SW480 (cell line): Measurements from ENCODE around the gene TTC22.
A peak's percentile ranks its signal among the peaks of the same experiment; 100 is the strongest.

ENCODE experiments used
- DNase-seq: peaks from one replicate; pipeline ENCODE4 v3.0.0-alpha.2; 2016; ENCODE audit warnings: low spot score

The TTC22 gene

DNA sequence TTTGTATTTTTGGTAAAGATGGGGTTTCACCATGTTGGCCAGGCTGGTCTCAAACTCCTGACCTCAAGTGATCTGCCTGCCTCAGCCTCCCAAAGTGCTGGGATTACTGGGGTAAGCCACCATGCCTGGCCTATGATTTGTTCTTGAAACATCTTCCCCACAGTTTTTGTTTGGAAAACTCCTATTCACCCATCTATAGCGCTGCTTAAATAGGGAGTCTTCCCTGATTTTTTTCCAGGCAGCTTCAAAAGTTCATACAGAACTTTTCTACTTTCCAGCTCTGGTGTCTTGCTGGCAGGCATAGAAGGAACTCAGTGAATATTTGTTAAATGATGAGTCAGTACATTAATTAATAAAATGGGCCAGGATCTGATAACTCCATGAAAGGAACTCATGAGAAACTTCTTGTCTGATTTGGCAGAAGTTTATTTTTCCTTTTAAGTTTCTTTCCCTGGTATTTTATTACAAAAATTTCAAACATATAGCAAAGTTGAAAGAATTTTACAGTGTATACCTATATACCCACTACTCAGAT lies 33.0 kb upstream of the TTC22 start:
- DNase-seq: no peak

- no peak for DNase-seq
Observed at GRCh38 chr1:54833121-54833520, 32.0 kb upstream of the TTC22 start.

DNA sequence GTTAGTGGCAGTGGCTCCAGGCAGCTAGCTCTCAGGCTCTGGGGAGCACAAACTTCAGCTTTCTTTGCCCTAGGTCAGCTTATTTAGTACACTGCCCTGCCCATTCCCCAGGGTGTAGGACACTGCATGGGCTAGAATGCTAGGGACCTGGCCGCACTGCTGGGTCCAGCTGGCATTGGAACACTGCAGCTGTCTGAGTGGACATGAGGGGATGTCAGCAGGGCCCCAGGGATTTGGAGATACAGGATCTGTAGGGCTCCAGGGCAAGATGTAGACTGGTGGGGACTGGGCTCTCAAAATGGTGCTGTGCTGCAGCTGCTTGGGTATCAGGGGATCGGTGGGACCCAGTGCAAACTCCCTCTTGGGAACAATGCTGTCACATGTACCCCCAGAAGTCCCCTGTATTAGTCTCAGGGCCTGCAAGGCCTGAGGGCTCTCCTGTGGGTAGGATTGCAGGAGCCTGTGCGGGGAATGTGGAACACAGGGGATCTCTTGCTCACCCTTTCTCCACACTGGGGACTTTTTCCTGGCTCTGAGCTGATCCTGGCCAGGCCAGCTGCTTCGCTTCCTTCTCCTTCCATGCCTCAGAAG lies 25.2 kb upstream of the TTC22 start:
- no peak for DNase-seq

GRCh38 chr1:54825696-54826095 lies 24.6 kb upstream of the TTC22 start:
- no peak for DNase-seq

- no peak for DNase-seq
Observed at GRCh38 chr1:54823670-54824069, 22.5 kb upstream of the TTC22 start.

DNA sequence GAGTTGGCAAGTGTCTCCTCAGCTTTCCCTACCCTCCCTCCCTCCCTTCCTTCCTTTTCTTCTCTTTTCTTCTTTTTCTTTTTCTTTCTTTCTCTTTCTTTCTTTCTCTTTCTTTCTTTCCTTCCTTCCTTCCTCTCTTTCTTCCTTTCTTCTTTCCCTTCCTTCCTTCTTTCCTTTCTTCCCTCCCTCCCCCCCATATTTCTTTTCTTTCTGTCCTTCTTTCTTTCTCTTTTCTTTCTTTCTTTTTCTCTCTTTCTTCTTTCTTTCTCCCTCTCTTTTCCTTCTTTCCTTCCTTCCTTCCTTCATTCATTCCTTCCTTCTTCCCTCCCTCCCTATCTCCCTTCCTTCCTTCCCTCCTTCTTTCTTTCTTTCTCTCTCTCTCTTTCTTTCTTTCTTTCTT lies 18.6 kb upstream of the TTC22 start:
- DNase-seq: no peak

DNA sequence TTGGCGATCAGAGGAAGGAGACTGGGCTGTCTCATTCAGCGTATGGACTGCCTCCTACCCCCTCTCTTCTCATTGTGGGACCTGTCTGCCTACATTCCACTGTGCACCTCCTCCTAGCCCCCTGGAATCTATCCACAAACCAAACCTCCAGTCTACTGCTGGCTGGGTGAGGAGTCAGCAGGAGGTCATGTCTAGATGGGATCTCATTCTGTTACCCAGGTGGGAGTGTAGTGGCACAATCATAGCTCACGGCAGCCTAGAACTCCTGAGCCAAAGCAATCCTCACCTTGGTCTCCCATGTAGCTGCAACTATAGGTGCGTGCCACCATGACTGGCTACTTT lies 18.0 kb upstream of the TTC22 start:
- no peak for DNase-seq

DNA sequence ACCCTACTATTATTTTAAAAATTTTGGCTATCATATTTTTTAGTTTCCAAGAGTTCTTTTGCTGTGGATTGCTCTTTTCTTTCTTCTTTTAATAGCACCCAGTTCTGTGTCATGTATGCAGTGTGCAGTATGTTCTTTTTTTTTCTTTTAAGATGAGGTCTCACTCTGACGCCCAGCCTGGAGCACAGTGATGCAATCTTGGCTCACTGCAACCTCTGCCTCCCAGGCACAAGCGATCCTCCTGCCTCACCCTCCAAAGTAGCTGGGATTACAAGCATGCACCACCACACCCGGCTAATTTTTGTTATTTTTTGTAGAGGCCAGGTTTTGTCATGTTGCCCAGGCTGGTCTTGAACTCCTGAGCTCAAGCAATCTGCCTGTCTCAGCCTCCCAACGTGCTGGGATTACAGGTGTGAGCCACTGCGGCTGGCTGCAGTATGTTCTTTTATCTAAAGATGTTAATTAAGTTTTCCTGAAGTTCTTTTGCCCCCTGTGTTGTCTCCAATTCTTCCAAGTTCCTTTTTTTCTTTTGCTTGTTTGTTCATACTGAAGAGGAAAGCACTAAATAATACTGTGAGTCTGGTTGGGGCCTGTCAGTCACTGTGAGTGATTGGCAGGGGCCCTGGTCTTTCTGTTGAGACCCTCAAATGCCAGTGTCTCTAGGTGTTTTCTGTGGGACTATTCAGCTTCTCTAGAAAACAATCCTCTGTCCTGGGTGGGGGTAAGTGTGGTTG lies 17.5 kb upstream of the TTC22 start:
- no peak for DNase-seq

DNA sequence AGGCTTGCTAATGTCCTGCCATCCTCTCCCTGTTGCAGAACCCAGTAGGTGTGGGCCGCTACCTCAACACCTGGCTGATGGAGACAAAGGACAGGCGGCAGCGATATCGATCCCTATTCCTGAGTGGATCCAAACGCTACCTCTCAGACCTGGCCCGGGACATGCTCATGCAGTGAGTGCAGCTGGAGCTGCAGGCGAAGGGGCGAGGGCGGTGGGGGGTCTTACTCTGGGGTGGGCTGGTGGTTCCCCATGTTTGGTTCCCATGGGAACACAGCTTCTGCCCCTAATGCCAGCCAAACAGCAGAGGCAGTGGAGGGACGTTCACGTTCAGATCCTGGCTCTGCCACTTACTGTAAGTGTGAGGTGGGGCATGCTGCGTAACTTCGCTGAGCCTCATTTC lies 15.8 kb upstream of the TTC22 start:
- no peak for DNase-seq

DNA sequence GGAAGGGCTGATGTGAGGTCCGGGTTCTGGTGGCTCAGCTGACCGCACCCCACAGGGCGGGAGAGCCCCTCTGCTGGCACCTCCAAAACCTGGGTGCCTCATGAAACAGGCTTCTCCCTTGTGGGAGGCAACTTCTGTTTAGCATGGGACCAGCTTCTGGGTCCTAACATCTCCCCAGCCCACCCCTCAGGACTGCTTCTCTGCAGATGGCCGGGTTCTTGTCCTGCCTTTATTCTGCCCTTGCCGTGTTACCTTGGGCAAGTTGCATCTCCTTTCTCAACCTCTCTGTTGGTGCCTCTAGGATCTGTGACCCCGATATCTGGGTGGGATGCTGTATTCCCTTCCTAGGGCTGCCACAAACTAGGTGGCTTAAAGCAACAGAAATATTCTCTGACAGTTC lies 15.0 kb upstream of the TTC22 start:
- DNase-seq: no peak

GRCh38 chr1:54815086-54815876 lies 14.2 kb upstream of the TTC22 start:
- no peak for DNase-seq

- no peak for DNase-seq
Observed at GRCh38 chr1:54814571-54814970, 13.4 kb upstream of the TTC22 start.

DNA sequence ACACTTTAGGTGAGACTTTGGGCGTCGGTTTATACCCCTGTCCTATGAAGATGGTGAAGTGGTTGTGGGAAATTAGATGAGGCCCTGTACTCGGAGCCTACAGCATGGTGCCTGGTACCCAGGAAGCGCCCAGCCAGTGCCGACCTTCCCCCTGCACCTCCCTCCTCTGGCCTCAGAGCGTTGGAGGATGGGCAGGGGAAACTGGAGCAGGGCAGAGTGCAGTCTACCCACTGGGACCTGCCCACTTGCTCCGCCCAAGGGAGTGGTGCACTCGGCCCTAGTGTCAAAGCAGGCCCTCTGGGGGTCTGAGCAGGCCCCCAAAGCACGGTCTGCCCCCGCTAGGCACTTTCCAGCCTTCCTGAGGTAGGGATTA lies 13.0 kb upstream of the TTC22 start:
- no peak for DNase-seq

DNA sequence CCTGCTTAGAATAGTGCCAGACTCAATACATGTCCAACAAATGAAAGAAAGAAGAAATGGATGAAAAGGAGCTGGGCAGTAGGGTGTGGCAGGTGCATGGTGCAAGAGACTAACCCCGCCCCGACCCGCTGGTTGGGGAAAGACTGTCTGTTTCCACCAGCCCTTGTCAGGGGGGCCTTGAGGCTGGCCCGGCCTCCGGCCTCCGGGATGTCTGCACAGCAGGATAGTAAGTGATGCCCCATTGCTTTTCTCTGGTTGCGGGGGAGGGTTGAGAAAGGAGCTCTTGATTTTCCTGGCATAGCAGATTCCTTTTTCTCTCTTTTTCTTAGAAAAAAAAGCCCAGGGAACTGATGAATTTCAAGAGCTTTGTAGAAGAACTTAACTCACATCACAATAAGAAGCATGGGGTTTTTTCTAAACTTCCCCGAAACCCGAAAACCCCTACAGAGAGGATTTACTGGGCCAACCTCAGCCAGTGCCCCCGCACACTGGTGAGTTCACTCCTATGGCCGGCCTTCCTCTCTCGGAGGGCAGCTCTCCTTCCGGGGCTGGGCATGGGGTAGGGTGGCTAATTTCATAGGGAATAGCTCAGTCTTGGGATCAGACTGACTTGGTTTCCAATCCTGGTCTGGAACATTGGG lies 12.5 kb upstream of the TTC22 start:
- DNase-seq: no peak

DNA sequence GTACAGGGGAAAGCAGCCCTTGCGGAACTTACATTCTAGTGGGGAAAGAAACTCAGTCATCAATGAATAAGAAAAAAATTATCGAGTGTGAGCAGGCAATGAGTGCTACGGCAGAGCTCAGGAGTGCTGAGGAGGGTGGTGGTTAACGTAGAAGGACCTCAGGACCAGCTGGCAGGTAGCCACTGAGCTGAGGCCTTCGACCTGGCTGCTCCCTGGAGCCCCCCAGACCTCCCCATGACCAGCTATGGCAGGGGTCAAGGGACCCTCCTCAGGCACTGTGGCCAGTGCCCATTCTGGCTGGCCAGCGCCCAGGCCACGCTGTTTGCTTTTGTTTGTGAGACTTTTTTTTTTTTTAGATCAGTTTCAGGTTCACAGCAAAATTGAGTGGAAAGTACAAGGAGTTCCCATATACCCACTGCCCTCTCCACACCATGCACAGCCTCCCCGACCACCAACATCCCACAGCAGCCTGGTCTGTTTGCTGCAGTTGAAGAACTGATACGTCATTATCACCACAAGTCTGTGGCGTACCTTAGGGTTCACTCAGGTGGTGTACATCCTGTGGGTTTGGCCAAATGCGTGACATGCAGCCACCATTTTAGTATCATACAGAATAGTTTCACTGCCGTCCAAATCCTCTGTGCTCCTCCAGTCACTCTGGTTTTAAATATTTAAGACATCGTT lies 11.8 kb upstream of the TTC22 start:
- no peak for DNase-seq

GRCh38 chr1:54811739-54812655 lies 10.9 kb upstream of the TTC22 start:
- no peak for DNase-seq

DNA sequence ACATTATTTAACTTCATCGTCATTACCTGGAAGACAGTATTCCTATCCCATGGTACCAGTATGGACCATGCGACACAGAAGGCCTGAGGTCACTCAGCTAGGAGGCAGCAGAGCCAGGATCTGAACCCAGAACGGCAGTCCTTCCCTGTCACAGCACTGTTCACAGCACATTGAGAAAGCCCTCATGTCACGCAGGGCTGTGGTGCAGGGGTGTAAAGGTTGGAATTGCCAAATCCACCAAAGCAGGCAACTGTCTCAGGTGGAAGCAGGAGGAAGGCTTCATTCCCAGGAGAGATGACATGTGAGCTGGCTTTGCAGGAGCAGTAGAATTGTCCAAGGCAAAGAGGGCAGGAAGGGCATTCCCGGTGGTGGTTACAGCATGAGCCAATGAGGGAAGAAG lies 9.9 kb upstream of the TTC22 start:
- DNase-seq: no peak

DNA sequence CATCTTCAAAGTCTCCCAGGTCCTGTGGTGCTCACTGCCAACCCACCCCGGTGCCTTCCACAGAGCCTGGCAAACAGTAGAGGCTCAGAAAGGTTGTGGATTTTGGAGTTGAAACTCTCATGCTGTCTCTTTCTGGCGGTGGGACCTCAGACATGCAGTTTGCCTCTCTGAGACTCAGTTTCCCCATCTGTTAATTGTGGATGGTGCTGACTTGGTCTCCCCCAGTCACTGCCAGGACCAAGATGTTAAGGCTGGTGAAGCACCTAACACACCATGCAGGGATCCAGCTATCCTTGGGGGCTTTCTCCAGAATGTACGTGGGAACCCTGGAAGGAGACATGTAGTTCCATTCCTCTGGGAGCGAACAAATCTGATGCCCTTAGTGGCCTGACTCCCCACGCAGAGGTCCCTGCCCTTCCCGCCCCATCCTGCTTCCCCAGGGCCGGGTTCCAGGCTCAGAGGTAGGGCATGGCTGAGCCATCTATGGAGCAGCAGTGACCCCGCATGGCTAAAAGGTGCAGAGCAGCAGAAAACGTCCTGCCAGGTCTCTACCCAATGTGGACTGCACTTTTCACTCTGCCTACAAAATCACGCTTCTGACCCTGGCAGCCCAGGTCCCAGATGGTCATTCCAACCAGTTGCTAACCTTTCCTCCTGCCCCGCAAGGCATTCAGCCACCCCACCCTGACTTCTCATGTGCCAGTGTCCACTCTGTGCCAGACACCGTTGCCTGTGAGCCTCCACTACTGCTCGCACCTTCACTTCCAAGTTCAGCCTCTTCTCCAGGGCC lies 9.2 kb upstream of the TTC22 start:
- peak; percentile 46 for DNase-seq

GRCh38 chr1:54809496-54810074 lies 8.5 kb upstream of the TTC22 start:
- DNase-seq: no peak
